Psoas muscle (tissue), 8 donors: ENCODE measurements around the gene ZNF141. TPM values are rescaled to one million over a fixed set of nuclear protein-coding genes. Genes with fewer than 3 reads are reported as not detected.

ENCODE experiments used
- ATAC-seq, 4 donors: fragments of 200-7000 bp; cut with Tn5 transposase; one replicate each; pipeline ENCODE4 v1.9.1; 2020; ENCODE audit warnings: moderate library complexity in 3 of 4, mild to moderate bottlenecking in 2 of 4
- DNase-seq, 2 donors: peaks; one replicate each; pipeline ENCODE4 v3.0.0-alpha.2; 2020
- H3K27ac ChIP-seq: fragments of 200-600 bp; one replicate; pipeline ENCODE4 v1.8.0; 2022
- H3K27me3 ChIP-seq, 3 donors: fragments of 200-600 bp in 1 of 3; one replicate each; pipeline versions ENCODE4 v1.6.1 to v1.8.0; 2013 to 2022; ENCODE audit warnings: low read length in 2 of 3, mild to moderate bottlenecking in 2 of 3, moderate library complexity in 1 of 3; ENCODE audit not compliant: insufficient read depth in 3 of 3
- H3K36me3 ChIP-seq, 2 donors: fragments of 200-600 bp in 1 of 2; one replicate each; pipeline versions ENCODE4 v1.6.1 to v1.8.0; 2013 to 2022; ENCODE audit warnings: low read depth in 1 of 2, mild to moderate bottlenecking in 1 of 2, moderate library complexity in 1 of 2; ENCODE audit not compliant: insufficient read depth in 1 of 2
- H3K4me1 ChIP-seq: fragments of 200-600 bp; one replicate; pipeline ENCODE4 v1.8.0; 2022
- H3K4me3 ChIP-seq: fragments of 200-600 bp; one replicate; pipeline ENCODE4 v1.8.0; 2022; ENCODE audit warnings: mild to moderate bottlenecking
- H3K9me3 ChIP-seq: fragments of 200-600 bp; one replicate; pipeline ENCODE4 v1.8.0; 2022
- WGBS, 3 donors: extraction: QIAGEN DNeasy Blood & Tissue Kit; methylation state at CpG; one replicate each; pipeline versions ENCODE4 v1.1.6 to v1.1.7; 2013; 5-methylcytosine and 5-hydroxymethylcytosine counted together
- intact Hi-C, 2 donors: fragments of 100-400 bp; cut with DNase I; formaldehyde crosslinking; loops; one replicate each; pipeline versions ENCODE4 v1.11.0 to v1.14.2; 2022
- polyA plus RNA-seq, 3 donors: library from polyadenylated mRNA; stranded (reverse); fragments of 200-250 nt; gene quantifications; one replicate each; pipeline ENCODE4 v1.2.3, GENCODE V29; 2013
- total RNA-seq, 4 donors: library from RNA; stranded (reverse); fragmentation: NEBNext Ultra II Directional in 2 of 4; extraction: Animal tissue kit (Norgen Biotek cat#: 25700) in 2 of 4; gene quantifications; one replicate each; pipeline versions ENCODE4 v1.2.1 to v1.2.4, GENCODE V29; 2021 to 2023
- TF ChIP-seq, protein P1 (sequence below): fragments of 200-600 bp; IDR thresholded peaks from one replicate; pipeline ENCODE4 v1.8.0; 2022; ENCODE audit warnings: antibody characterized with exemption
- donor health status: healthy with polysubstance abuse.
- donor health status: DM: no; HTN: no; CAD: no; lungs with moderate emphysema.
- donor health status: Bipolar disorder and iron deficiency.
- donor health status: healthy.
- donor health status: DM: yes; HTN: yes; CAD: no.
- donor health status: DM: no; HTN: no; CAD: no.
- donor health status: DM: no; HTN: no; CAD: no.
- donor health status: DM: yes; HTN: yes; CAD: no.

The ZNF141 gene
- total and polyA plus RNA-seq, 7 donors = 0.79 to 4.8 (median 2.9) TPM

DNA sequence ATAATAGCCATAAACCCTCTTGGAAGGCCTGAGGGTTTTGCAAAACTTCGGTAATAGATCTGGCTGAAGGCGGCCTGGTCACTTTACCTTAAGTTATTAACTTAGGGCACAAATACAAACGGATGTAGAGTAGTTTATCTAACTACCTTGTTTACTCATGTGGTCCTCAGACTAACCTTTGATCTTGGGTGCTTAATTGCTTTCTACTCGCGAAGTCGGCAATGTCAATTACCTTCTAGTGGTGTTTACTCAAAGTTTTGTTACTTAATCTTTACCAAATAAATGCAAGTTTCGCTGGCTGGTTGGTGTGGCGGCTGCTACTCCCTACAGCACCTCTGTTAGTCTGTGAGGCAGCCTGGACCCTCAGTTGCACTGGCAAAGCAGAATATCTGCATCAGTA, 8.9 kb upstream of the ZNF141 start:
- no peaks in the 10 kb centered on the region for H3K36me3 ChIP-seq
- intact Hi-C loops = no loop called here
- no peak overlapping the region for H3K27ac ChIP-seq
- no peak overlapping the region for H3K4me3 ChIP-seq
- 82 to 85% (median 82%) methylated on average over 8 of the region's 8 CpGs for WGBS, 3 donors
- DNase-seq = no peak
- no peaks in the 10 kb centered on the region for H3K4me1 ChIP-seq
- no peaks in the 10 kb centered on the region for H3K27me3 ChIP-seq
- TF ChIP-seq, protein P1, sequence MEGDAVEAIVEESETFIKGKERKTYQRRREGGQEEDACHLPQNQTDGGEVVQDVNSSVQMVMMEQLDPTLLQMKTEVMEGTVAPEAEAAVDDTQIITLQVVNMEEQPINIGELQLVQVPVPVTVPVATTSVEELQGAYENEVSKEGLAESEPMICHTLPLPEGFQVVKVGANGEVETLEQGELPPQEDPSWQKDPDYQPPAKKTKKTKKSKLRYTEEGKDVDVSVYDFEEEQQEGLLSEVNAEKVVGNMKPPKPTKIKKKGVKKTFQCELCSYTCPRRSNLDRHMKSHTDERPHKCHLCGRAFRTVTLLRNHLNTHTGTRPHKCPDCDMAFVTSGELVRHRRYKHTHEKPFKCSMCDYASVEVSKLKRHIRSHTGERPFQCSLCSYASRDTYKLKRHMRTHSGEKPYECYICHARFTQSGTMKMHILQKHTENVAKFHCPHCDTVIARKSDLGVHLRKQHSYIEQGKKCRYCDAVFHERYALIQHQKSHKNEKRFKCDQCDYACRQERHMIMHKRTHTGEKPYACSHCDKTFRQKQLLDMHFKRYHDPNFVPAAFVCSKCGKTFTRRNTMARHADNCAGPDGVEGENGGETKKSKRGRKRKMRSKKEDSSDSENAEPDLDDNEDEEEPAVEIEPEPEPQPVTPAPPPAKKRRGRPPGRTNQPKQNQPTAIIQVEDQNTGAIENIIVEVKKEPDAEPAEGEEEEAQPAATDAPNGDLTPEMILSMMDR = no peak
- H3K9me3 ChIP-seq = peaks cover 19% of the 10 kb centered on the region
- no peak for ATAC-seq

DNA sequence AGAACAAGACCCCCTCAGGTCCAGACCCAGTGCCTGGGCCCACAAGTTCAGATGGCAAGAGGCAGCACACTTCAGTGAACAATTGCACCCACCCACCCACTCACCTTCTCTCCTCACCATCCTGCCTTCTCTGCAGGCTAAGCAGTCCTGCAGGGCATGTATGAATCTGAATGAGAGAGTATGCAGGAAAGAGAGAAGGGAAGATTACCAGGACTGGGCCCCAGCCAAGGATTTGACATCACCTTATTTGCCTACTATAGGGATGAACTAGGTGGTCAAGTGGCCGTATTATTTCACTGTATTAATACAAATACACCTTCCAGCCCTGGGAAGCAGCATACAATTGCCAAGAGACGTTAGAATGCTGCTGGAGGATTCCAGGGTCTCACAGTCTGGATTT, 2.1 kb upstream of the ZNF141 start:
- DNase-seq = no peak
- no peaks in the 10 kb centered on the region for H3K9me3 ChIP-seq
- H3K27me3 ChIP-seq = no peaks in the 10 kb centered on the region
- intact Hi-C loops = no loop called here
- no peak for ATAC-seq
- no peaks in the 10 kb centered on the region for H3K36me3 ChIP-seq
- peaks cover 9% of the 10 kb centered on the region for H3K4me1 ChIP-seq
- WGBS, 3 donors = 64 to 80% (median 67%) methylated on average over 2 of the region's 2 CpGs
- no peak overlapping the region for H3K4me3 ChIP-seq
- TF ChIP-seq, protein P1 = no peak
- H3K27ac ChIP-seq = no peak overlapping the region

- no peaks in the 10 kb centered on the region for H3K27me3 ChIP-seq
- peaks cover 9% of the 10 kb centered on the region for H3K4me1 ChIP-seq
- no peaks in the 10 kb centered on the region for H3K36me3 ChIP-seq
- DNase-seq (peak; percentile 42 to 54), ATAC-seq (no peak)
- intact Hi-C loops = no loop called here
- TF ChIP-seq, protein P1 = no peak
- peak overlapping the region; percentile 77 for H3K4me3 ChIP-seq
- peak overlapping the region; percentile 75 for H3K27ac ChIP-seq
- 4 to 8% (median 8%) methylated on average over 47 to 71 of the region's 71 CpGs for WGBS, 3 donors
- no peaks in the 10 kb centered on the region for H3K9me3 ChIP-seq
Measured at GRCh38 chr4:336099-336892, 1.3 kb upstream of the ZNF141 start.

GRCh38 chr4:336893-337142, 796 bp upstream of the ZNF141 start:
- H3K27ac ChIP-seq = peak overlapping the region; percentile 75
- peaks cover 9% of the 10 kb centered on the region for H3K4me1 ChIP-seq
- H3K4me3 ChIP-seq = peak overlapping the region; percentile 77
- 0 to 1% (median 0%) methylated on average over 18 of the region's 18 CpGs for WGBS, 3 donors
- no peaks in the 10 kb centered on the region for H3K36me3 ChIP-seq
- intact Hi-C loops = no loop called here
- ATAC-seq = peak in 1 of 4 donors; percentile 3
- DNase-seq = peak in 1 of 2 donors; percentile 47
- no peaks in the 10 kb centered on the region for H3K27me3 ChIP-seq
- no peaks in the 10 kb centered on the region for H3K9me3 ChIP-seq
- TF ChIP-seq, protein P1 = no peak
